Stomach (tissue), 9 donors: ENCODE results near the gene LDB1. TPM values are rescaled to one million over a fixed set of nuclear protein-coding genes. Genes with fewer than 3 reads are reported as not detected.
A peak's percentile ranks its signal among the peaks of the same experiment; 100 is the strongest.

ENCODE experiments used
- DNase-seq, 2 donors: peaks; one replicate each; pipeline versions ENCODE4 v3.0.0 to v3.0.0-alpha.2; 2013 to 2019
- H3K27ac ChIP-seq, 5 donors: fragments of 200-600 bp in 4 of 5; sonication (generic) in 4 of 5; one replicate each; pipeline ENCODE4 v1.5.1; 2013 to 2019; ENCODE audit warnings: mild to moderate bottlenecking in 1 of 5, moderate library complexity in 1 of 5
- H3K27me3 ChIP-seq, 3 donors: fragments of 200-600 bp; sonication (generic); one replicate each; pipeline ENCODE4 v1.5.1; 2017 to 2019; ENCODE audit warnings: mixed run types in 1 of 3
- H3K36me3 ChIP-seq, 4 donors: fragments of 200-600 bp; sonication (generic); 1 replicate in 3 of 4; 2 replicates in 1 of 4; pipeline ENCODE4 v1.5.1; 2016 to 2019
- H3K4me1 ChIP-seq, 4 donors: fragments of 200-600 bp; sonication (generic); one replicate each; pipeline ENCODE4 v1.5.1; 2016 to 2019
- H3K4me3 ChIP-seq, 4 donors: fragments of 200-600 bp; sonication (generic) in 3 of 4; one replicate each; pipeline ENCODE4 v1.5.1; 2016 to 2019; ENCODE audit warnings: mild to moderate bottlenecking in 1 of 4
- H3K9me3 ChIP-seq, 4 donors: fragments of 200-600 bp; sonication (generic); one replicate each; pipeline ENCODE4 v1.5.1; 2016 to 2019
- CTCF ChIP-seq, 7 experiments: fragments of 450-650 bp in 4 of 7; fragments of 200-600 bp in 3 of 7; sonication (generic) in 3 of 7; IDR thresholded peaks; one replicate each; pipeline ENCODE4 v1.5.1; 2016 to 2019; ENCODE audit warnings: antibody characterized with exemption in 7 of 7, control low read depth in 2 of 7, mild to moderate bottlenecking in 1 of 7
- EP300 ChIP-seq: sonication (generic); formaldehyde crosslinking; IDR thresholded peaks from one replicate; pipeline ENCODE4 v1.6.1; 2017; ENCODE audit warnings: antibody characterized with exemption
- POLR2A ChIP-seq, 4 donors: fragments of 450-650 bp; IDR thresholded peaks; one replicate each; pipeline ENCODE4 v1.6.1; 2016; ENCODE audit warnings: antibody characterized with exemption in 4 of 4, control low read depth in 2 of 4, mild to moderate bottlenecking in 1 of 4, moderate library complexity in 1 of 4
- POLR2AphosphoS5 ChIP-seq, 3 donors: sonication (generic); formaldehyde crosslinking; IDR thresholded peaks; one replicate each; pipeline ENCODE4 v1.6.1; 2016; ENCODE audit warnings: antibody characterized with exemption in 3 of 3
- WGBS, 5 donors: extraction: QIAGEN DNeasy Blood & Tissue Kit in 3 of 5; methylation state at CpG; one replicate each; pipeline versions ENCODE4 v1.1.5 to v1.1.7; 2013 to 2018; 5-methylcytosine and 5-hydroxymethylcytosine counted together
- intact Hi-C: fragments of 100-400 bp; cut with DNase I; formaldehyde crosslinking; loops from one replicate; pipeline ENCODE4 v1.15.1; 2023; ENCODE audit warnings: low total_unique reads
- polyA plus RNA-seq, 3 donors: library from polyadenylated mRNA; stranded (reverse); fragments of 200-250 nt; gene quantifications; one replicate each; pipeline ENCODE4 v1.2.3, GENCODE V29; 2013
- total RNA-seq, 5 donors: library from RNA; depleted of rRNA; stranded (reverse); fragments of >200 nt; gene quantifications; one replicate each; pipeline versions ENCODE4 v1.1.0 to v1.2.3, GENCODE V29; 2014 to 2016
- donor health status: healthy with polysubstance abuse.
- donor health status: Bipolar disorder and iron deficiency.
- donor health status: healthy.

The LDB1 gene
- total and polyA plus RNA-seq, 8 donors = 20.4 to 43.7 (median 28.2) TPM

- H3K27ac ChIP-seq = peak overlapping the region in 2 of 5 donors; percentile 94 to 95
- TF ChIP-seq POLR2AphosphoS5 (IDR thresholded peaks at IDR 0.05) (no peak), EP300 (no peak), CTCF (IDR thresholded peaks at IDR 0.05) (no peak), POLR2A (IDR thresholded peaks at IDR 0.05) (no peak)
These were observed 11.4 kb upstream of the LDB1 start for GRCh38 chr10:102131286-102132170.

GRCh38 chr10:102123223-102123622 is 3.1 kb upstream of the LDB1 start:
- Histone ChIP-seq H3K27ac (peak overlapping the region in 3 of 5 donors; percentile 95 to 99 (median 99)), H3K4me3 (no peak overlapping the region), H3K9me3 (no peaks in the 10 kb centered on the region), H3K27me3 (no peaks in the 10 kb centered on the region), H3K36me3 (no peaks in the 10 kb centered on the region), H3K4me1 (peaks cover 23 to 36% (median 28%) of the 10 kb centered on the region in 4 donors)
- 83 to 98% (median 94%) methylated on average over 3 of the region's 3 CpGs for WGBS, 5 donors
- intact Hi-C loops = no loop called here
- TF ChIP-seq EP300 (no peak), CTCF (IDR thresholded peaks at IDR 0.05) (no peak), POLR2A (IDR thresholded peaks at IDR 0.05) (no peak), POLR2AphosphoS5 (IDR thresholded peaks at IDR 0.05) (no peak)
- no peak for DNase-seq

More at GRCh38 chr10:102131286-102132170, 11.4 kb upstream of the LDB1 start:
- no peak for DNase-seq
- Histone ChIP-seq H3K4me3 (no peak overlapping the region), H3K9me3 (no peaks in the 10 kb centered on the region), H3K27me3 (no peaks in the 10 kb centered on the region), H3K4me1 (peaks cover 16 to 38% (median 30%) of the 10 kb centered on the region in 4 donors), H3K36me3 (no peaks in the 10 kb centered on the region)
- 72 to 78% (median 74%) methylated on average over 8 of the region's 8 CpGs for WGBS, 5 donors
- intact Hi-C loops = no loop called here

GRCh38 chr10:102122450-102122849 is 2.3 kb upstream of the LDB1 start:
- 89 to 98% (median 95%) methylated on average over 1 of the region's 1 CpG for WGBS, 5 donors
- no peaks in the 10 kb centered on the region for H3K36me3 ChIP-seq
- intact Hi-C loops = no loop called here
- H3K4me3 ChIP-seq = no peak overlapping the region
- TF ChIP-seq POLR2AphosphoS5 (IDR thresholded peaks at IDR 0.05) = no peak
- TF ChIP-seq EP300 = no peak
- H3K27me3 ChIP-seq = no peaks in the 10 kb centered on the region
- no peaks in the 10 kb centered on the region for H3K9me3 ChIP-seq
- H3K27ac ChIP-seq = peak overlapping the region in 4 of 5 donors; percentile 93 to 99 (median 97)
- DNase-seq = no peak
- H3K4me1 ChIP-seq = peaks cover 31 to 44% (median 36%) of the 10 kb centered on the region in 4 donors

- Histone ChIP-seq H3K27me3 (no peaks in the 10 kb centered on the region), H3K27ac (peak overlapping the region; percentile 93 to 99 (median 99)), H3K4me3 (peak overlapping the region; percentile 59 to 85 (median 64)), H3K9me3 (no peaks in the 10 kb centered on the region), H3K4me1 (peaks cover 36 to 50% (median 42%) of the 10 kb centered on the region in 4 donors), H3K36me3 (no peaks in the 10 kb centered on the region)
- DNase-seq = peak in 1 of 2 donors; percentile 81
- TF ChIP-seq CTCF (IDR thresholded peaks at IDR 0.05) = no peak
- TF ChIP-seq EP300 = no peak
- no peak for TF ChIP-seq POLR2AphosphoS5 (IDR thresholded peaks at IDR 0.05)
- TF ChIP-seq POLR2A (IDR thresholded peaks at IDR 0.05) = no peak
- 41 to 59% (median 56%) methylated on average over 6 of the region's 6 CpGs for WGBS, 5 donors
- intact Hi-C loops = no loop called here
These were observed 1.7 kb upstream of the LDB1 start for GRCh38 chr10:102121739-102122372.
